GM18951 (cell line): ENCODE measurements around the gene KDM4B.

ENCODE experiments used
- POLR2A ChIP-seq: IDR thresholded peaks from 4 replicates; pipeline ENCODE4 v1.6.1; 2011; ENCODE audit warnings: mild to moderate bottlenecking; ENCODE audit not compliant: insufficient read length, insufficient read depth; ENCODE audit errors: extremely low read depth
- in situ Hi-C: fragments of 300-500 bp; cut with MboI; formaldehyde crosslinking; loops from one replicate; pipeline ENCODE4 v1.12.0; 2022; ENCODE audit warnings: low sequenced_read_pairs, mixed read lengths, inconsistent platforms; ENCODE audit not compliant: unreplicated experiment

The KDM4B gene

GRCh38 chr19:5035105-5035761, 66.3 kb downstream of the KDM4B start:
- no peak for TF ChIP-seq POLR2A
- in situ Hi-C loops: no loop called here

GRCh38 chr19:5035793-5036697, 67.1 kb downstream of the KDM4B start:
- no peak for TF ChIP-seq POLR2A
- in situ Hi-C loops: no loop called here

GRCh38 chr19:5036698-5037563, 68.0 kb downstream of the KDM4B start:
- TF ChIP-seq POLR2A: no peak
- in situ Hi-C loops: no loop called here

GRCh38 chr19:5037936-5038335, 69.0 kb downstream of the KDM4B start:
- in situ Hi-C loops: no loop called here
- TF ChIP-seq POLR2A: no peak

GRCh38 chr19:5038631-5039271, 69.8 kb downstream of the KDM4B start:
- in situ Hi-C loops: no loop called here

GRCh38 chr19:5039642-5040543, 71.0 kb downstream of the KDM4B start:
- in situ Hi-C loops: no loop called here

More at GRCh38 chr19:5038631-5039271, 69.8 kb downstream of the KDM4B start:
- no peak for TF ChIP-seq POLR2A

GRCh38 chr19:5040544-5041167, 71.7 kb downstream of the KDM4B start:
- in situ Hi-C loops: no loop called here
- no peak for TF ChIP-seq POLR2A

More at GRCh38 chr19:5039642-5040543, 71.0 kb downstream of the KDM4B start:
- no peak for TF ChIP-seq POLR2A

- in situ Hi-C loops: no loop called here
- TF ChIP-seq POLR2A: no peak
These were observed 72.4 kb downstream of the KDM4B start for GRCh38 chr19:5041168-5041912.

GRCh38 chr19:5041913-5042187, 72.9 kb downstream of the KDM4B start:
- TF ChIP-seq POLR2A: no peak
- in situ Hi-C loops: no loop called here

- TF ChIP-seq POLR2A: no peak
- in situ Hi-C loops: no loop called here
These were observed 73.6 kb downstream of the KDM4B start for GRCh38 chr19:5042556-5042955.

- in situ Hi-C loops: no loop called here
- no peak for TF ChIP-seq POLR2A
These were observed 76.1 kb downstream of the KDM4B start for GRCh38 chr19:5045029-5045428.
